Ascending aorta (tissue), 2 donors: Measurements from ENCODE around the gene MDN1. TPM values are rescaled to one million over a fixed set of nuclear protein-coding genes. Genes with fewer than 3 reads are reported as not detected.

ENCODE experiments used
- DNase-seq, 2 donors: peaks; one replicate each; pipeline ENCODE4 v3.0.0-alpha.2; 2019; ENCODE audit warnings: low spot score in 2 of 2
- H3K27ac ChIP-seq, 2 donors: fragments of 200-600 bp; sonication (generic); one replicate each; pipeline ENCODE4 v1.5.1; 2016 to 2017; ENCODE audit warnings: mild to moderate bottlenecking in 1 of 2
- H3K27me3 ChIP-seq: fragments of 200-600 bp; sonication (generic); one replicate; pipeline ENCODE4 v1.5.1; 2017
- H3K36me3 ChIP-seq, 2 donors: fragments of 200-600 bp; sonication (generic); one replicate each; pipeline ENCODE4 v1.5.1; 2016
- H3K4me1 ChIP-seq, 2 donors: fragments of 200-600 bp; sonication (generic); one replicate each; pipeline ENCODE4 v1.5.1; 2016 to 2017; ENCODE audit warnings: mild to moderate bottlenecking in 1 of 2
- H3K4me3 ChIP-seq, 2 donors: fragments of 200-600 bp; sonication (generic); one replicate each; pipeline ENCODE4 v1.5.1; 2016 to 2017; ENCODE audit warnings: mild to moderate bottlenecking in 1 of 2
- H3K9me3 ChIP-seq, 2 donors: fragments of 200-600 bp; sonication (generic); one replicate each; pipeline ENCODE4 v1.5.1; 2016
- intact Hi-C: fragments of 100-400 bp; cut with DNase I; formaldehyde crosslinking; loops from one replicate; pipeline ENCODE4 v1.15.1; 2023
- total RNA-seq: library from RNA; depleted of rRNA; stranded (reverse); fragments of >200 nt; gene quantifications from one replicate; pipeline ENCODE4 v1.1.0, GENCODE V29; 2016
- TF ChIP-seq, protein P1 (sequence below), 3 experiments: fragments of 200-600 bp in 2 of 3; fragments of 450-650 bp in 1 of 3; sonication (generic) in 2 of 3; IDR thresholded peaks; one replicate each; pipeline ENCODE4 v1.5.1; 2016 to 2019; ENCODE audit warnings: antibody characterized with exemption in 3 of 3, mild to moderate bottlenecking in 1 of 3, moderate library complexity in 1 of 3

MDN1 gene
- total RNA-seq, 1 donor from 2014 or later, result 12.2 TPM

DNA sequence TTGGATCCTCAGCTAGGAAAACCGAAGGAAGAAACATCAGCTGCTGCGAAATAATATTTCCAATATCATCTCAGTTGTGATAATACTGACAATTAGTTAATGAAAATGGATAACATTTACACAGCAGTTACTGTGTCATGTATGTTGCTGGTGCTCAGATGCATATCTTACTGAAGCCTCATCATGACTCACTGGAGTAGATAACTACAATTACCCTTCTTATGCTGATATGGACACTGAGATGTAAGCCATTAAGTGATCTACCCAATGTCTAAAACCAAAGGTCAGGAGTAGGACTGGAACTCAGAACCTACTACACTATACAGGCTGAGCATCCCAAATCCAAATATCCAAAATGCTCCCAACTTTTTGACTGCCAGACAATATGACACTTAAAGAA is 126.4 kb downstream of the MDN1 start:
- intact Hi-C loops, result no loop called here
- TF ChIP-seq, protein P1, sequence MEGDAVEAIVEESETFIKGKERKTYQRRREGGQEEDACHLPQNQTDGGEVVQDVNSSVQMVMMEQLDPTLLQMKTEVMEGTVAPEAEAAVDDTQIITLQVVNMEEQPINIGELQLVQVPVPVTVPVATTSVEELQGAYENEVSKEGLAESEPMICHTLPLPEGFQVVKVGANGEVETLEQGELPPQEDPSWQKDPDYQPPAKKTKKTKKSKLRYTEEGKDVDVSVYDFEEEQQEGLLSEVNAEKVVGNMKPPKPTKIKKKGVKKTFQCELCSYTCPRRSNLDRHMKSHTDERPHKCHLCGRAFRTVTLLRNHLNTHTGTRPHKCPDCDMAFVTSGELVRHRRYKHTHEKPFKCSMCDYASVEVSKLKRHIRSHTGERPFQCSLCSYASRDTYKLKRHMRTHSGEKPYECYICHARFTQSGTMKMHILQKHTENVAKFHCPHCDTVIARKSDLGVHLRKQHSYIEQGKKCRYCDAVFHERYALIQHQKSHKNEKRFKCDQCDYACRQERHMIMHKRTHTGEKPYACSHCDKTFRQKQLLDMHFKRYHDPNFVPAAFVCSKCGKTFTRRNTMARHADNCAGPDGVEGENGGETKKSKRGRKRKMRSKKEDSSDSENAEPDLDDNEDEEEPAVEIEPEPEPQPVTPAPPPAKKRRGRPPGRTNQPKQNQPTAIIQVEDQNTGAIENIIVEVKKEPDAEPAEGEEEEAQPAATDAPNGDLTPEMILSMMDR (IDR thresholded peaks at IDR 0.05), result no peak
- H3K4me3 ChIP-seq, result no peak overlapping the region
- no peak for DNase-seq
- H3K36me3 ChIP-seq, result peaks cover 60 to 86% of the 10 kb centered on the region in 2 donors
- H3K27me3 ChIP-seq, result no peaks in the 10 kb centered on the region
- no peaks in the 10 kb centered on the region for H3K4me1 ChIP-seq
- no peak overlapping the region for H3K27ac ChIP-seq
- no peaks in the 10 kb centered on the region for H3K9me3 ChIP-seq

DNA sequence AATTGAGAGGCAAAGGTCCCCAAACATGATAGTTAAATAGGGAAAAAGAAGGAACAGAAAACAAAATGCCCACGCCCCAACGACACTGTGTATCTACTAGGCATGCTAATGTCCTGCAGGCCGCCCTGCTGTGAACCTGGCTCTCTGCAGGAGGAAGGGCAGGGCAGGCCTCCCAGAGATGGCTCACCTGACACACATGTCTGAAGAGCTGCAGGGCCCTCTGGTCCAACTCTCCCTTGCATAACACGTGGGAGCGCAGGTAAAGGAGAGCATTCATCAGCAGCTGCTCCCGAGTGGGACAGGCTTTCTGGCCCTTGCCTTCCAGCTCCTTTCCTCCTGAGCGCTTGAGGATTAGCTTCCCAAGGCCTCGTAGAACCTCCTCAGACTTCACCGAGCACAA is 127.3 kb downstream of the MDN1 start:
- intact Hi-C loops, result no loop called here
- Histone ChIP-seq H3K4me1 (no peaks in the 10 kb centered on the region), H3K27me3 (no peaks in the 10 kb centered on the region), H3K9me3 (no peaks in the 10 kb centered on the region), H3K4me3 (no peak overlapping the region), H3K36me3 (peaks cover 66 to 92% of the 10 kb centered on the region in 2 donors), H3K27ac (no peak overlapping the region)
- DNase-seq, result no peak
- TF ChIP-seq, protein P1 (IDR thresholded peaks at IDR 0.05), result no peak

- Histone ChIP-seq H3K27me3 (no peaks in the 10 kb centered on the region), H3K9me3 (no peaks in the 10 kb centered on the region), H3K4me3 (no peak overlapping the region), H3K4me1 (no peaks in the 10 kb centered on the region), H3K27ac (peak overlapping the region in 1 of 2 donors; percentile 10), H3K36me3 (peaks cover 69 to 92% of the 10 kb centered on the region in 2 donors)
- intact Hi-C loops, result no loop called here
- DNase-seq, result no peak
- TF ChIP-seq, protein P1 (IDR thresholded peaks at IDR 0.05), result no peak
Observed at GRCh38 chr6:89690944-89691324, 128.7 kb downstream of the MDN1 start.

- Histone ChIP-seq H3K9me3 (no peaks in the 10 kb centered on the region), H3K4me1 (no peaks in the 10 kb centered on the region), H3K36me3 (peaks cover 69 to 92% of the 10 kb centered on the region in 2 donors), H3K27ac (no peak overlapping the region), H3K27me3 (no peaks in the 10 kb centered on the region), H3K4me3 (no peak overlapping the region)
- intact Hi-C loops, result no loop called here
- TF ChIP-seq, protein P1 (IDR thresholded peaks at IDR 0.05), result no peak
- no peak for DNase-seq
Observed at GRCh38 chr6:89689732-89690131, 129.9 kb downstream of the MDN1 start.

- H3K4me1 ChIP-seq, result no peaks in the 10 kb centered on the region
- no peaks in the 10 kb centered on the region for H3K27me3 ChIP-seq
- H3K27ac ChIP-seq, result no peak overlapping the region
- intact Hi-C loops, result no loop called here
- no peak for DNase-seq
- TF ChIP-seq, protein P1 (IDR thresholded peaks at IDR 0.05), result no peak
- no peaks in the 10 kb centered on the region for H3K9me3 ChIP-seq
- H3K36me3 ChIP-seq, result peaks cover 64 to 90% of the 10 kb centered on the region in 2 donors
- no peak overlapping the region for H3K4me3 ChIP-seq
Observed at GRCh38 chr6:89688328-89688727, 131.3 kb downstream of the MDN1 start.

DNA sequence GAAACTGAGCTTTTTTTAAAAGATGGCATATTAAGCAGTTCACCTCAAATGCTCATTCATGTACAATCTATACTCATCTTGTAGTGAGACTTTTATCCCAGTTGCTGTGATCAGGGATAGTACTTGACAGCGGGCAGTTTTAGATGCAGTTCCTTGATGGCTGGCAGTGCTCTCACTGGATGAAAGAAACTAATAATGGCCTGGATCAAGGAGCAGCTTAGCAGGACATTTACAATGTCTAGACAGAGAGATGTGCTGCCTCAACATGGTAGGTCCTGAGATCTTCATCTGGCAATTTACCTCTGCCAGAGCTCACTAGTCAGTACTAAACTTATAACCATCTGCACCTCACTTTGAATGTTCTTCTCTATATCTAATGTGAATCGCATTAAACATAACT is 134.3 kb downstream of the MDN1 start:
- intact Hi-C loops, result no loop called here
- H3K27me3 ChIP-seq, result no peaks in the 10 kb centered on the region
- no peak overlapping the region for H3K27ac ChIP-seq
- H3K9me3 ChIP-seq, result no peaks in the 10 kb centered on the region
- no peaks in the 10 kb centered on the region for H3K4me1 ChIP-seq
- no peak for DNase-seq
- TF ChIP-seq, protein P1 (IDR thresholded peaks at IDR 0.05), result no peak
- no peak overlapping the region for H3K4me3 ChIP-seq
- peaks cover 59 to 93% of the 10 kb centered on the region in 2 donors for H3K36me3 ChIP-seq
